Epithelial cell of umbilical artery (primary cell): Measurements from ENCODE around the gene MRPL48. TPM values are rescaled to one million over a fixed set of nuclear protein-coding genes. Genes with fewer than 3 reads are reported as not detected.

Source experiments
- total RNA-seq: library from RNA; depleted of rRNA; stranded (reverse); fragments of >200 nt; gene quantifications from 2 replicates; pipeline ENCODE4 v1.2.3, GENCODE V29; 2014

MRPL48 gene
- total RNA-seq = 28.0 and 43.2 TPM in 2 replicates

DNA sequence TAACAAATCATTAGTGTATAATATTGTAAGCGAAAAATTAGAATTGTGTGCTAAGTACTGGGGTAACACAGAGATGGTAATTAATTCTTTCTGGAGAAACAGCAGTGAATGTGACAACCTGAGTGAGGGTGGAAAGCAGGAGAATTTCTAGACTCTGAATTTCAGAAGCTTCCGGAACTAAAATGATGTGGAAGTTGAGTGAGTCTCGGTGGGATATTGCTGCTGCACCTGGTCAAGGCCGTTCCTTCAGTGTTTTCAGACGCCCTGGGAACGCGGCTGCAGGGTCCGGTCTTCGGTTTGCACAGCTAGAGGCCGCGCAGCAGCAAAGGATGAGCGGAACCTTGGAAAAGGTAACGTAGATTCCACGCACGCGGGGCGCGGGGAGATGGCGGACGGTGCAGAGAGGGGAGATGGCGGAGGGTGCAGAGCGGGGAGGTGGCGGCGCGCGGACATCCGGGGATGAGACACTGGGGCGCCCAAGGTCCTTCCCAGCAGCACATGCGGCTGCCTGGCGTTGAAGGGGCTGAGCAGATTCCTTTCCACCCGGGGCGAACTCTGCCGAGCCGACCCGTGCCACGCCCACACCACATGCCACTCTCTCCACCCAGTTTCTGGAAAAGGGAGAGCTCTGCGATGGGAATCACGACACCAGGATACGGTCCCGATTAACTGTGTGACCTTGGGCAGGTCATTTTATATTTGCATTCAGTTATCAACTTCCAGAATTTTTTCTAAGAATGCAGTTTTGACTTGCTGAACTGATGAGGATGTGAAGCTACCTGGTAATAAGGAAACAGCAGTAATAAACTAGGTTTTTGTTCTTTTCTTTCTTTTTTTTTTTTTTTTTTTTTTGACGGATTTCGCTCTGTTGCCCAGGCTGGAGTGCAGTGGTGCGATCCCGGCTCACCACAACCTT lies at the start of gene MRPL48:
TSS of gene MRPL48 (plus strand) at position 232 of the 916 bp plus-strand sequence. CDS start at position 330, 98 bp downstream.

DNA sequence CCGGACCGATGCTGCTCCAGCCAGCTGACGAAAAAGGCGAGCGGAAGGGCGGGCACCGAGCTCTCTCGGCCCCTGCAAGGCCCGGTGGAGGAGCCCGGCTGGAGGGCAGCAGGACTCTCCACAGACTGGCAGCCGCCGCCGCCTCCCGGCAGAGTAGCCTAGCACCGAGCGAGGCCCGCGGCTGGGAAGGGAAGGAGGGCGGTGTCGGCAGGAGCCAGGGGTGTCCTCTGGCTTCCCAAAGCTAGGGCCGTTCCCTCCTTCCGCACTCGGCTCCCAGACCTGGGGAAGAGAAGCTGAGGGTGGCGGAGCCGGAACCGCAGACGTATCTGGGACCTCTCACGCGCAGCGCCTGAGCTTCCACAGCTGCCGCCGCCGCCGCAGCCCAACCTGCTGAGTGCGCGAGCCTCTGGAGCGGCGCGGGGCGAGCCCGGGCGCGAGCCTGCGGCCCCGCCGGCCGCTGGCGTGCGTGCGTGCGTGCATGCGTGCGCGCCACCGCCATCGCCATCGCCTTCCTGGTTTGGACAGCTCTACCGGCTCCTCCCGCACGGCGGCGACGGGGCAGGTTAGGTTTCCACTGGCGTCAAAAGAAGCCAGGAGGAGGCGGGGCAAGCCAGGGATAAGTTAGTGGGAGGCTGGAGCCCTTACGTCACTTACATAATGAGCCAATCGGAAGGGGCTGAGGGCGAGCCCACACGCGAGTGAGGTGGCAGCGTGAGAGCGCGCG lies 26.8 kb upstream of the MRPL48 start, which contains the start of gene RAB6A:
TSS of gene RAB6A (minus strand) at position 396 of the 724 bp plus-strand sequence. CDS start 439 bp downstream, outside the sequence.

DNA sequence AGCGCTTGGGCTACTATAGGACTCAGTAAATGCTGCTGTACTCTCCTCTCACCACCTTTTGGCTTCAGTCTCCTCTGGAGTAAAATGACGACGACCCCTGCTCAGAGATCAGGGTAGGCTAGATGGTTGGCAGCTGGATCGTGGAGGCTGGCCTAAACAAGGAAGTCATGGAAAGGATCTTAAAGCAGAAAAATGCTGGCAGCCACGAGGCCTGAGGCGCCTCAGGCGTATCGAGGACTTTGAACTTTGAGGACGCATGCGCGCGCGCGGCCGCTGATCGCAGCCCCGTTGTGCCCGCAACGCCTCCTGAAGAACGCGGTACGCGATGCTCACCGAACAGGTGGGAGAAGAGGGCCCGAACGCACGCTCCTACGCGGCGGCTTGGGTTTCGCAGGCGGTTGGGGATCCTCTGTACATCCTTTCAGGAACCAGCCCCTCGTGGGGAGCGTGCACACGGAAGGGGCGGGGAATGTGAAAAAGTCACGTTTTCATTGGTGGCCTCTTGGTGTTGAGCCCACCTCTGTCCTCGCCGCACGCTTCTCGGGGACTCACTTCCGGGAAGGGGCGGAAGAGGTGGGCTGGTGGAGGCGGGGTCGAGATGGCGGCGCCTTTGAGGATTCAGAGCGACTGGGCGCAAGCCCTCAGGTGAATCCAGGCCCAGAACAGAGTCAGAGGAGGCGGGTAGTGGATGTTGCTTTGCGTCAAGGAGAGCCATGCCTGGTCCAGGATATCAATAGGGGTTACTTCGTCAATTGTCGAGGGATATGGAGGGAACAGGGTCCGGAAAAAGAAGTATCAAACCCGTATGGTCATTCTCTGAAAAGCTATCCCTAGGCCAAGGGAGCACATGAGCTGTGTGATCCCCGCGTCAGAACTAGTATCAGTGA lies 89.0 kb downstream of the MRPL48 start, which contains the start of the genes COA4 and PAAF1:
TSS of gene COA4 (minus strand) at position 423 of the 887 bp plus-strand sequence. CDS start 3,468 bp downstream, outside the sequence.
TSS of gene PAAF1 (plus strand) at position 576 of the 887 bp plus-strand sequence. CDS start at position 599, 23 bp downstream.

Other genes starting within 250 kb of the MRPL48 start
- 6.5 and 7.1 TPM in 2 replicates for gene FAM168A, start 189.8 kb upstream of the MRPL48 start, total RNA-seq
- 0.61 TPM in 1 of 2 replicates, not detected in the other for gene PLEKHB1, start 141.3 kb upstream of the MRPL48 start, total RNA-seq
- gene RAB6A, start 26.8 kb upstream of the MRPL48 start, total RNA-seq = 105 and 117 TPM in 2 replicates
- 79.3 and 79.9 TPM in 2 replicates for gene COA4, start 89.0 kb downstream of the MRPL48 start, total RNA-seq
- gene PAAF1, start 89.1 kb downstream of the MRPL48 start, total RNA-seq = 6.8 and 9.1 TPM in 2 replicates
- gene DNAJB13, start 163.2 kb downstream of the MRPL48 start, total RNA-seq = not detected in 2 replicates
- gene UCP2, start 195.0 kb downstream of the MRPL48 start, total RNA-seq = 0.30 and 2.3 TPM in 2 replicates
- 0.32 and 0.46 TPM in 2 replicates for gene UCP3, start 221.2 kb downstream of the MRPL48 start, total RNA-seq